Activated naive CD4-positive, alpha-beta T cell treated with anti-CD3 and anti-CD28 coated beads for 36 hours (primary cell): ENCODE results near the gene RRP1. TPM values are rescaled to one million over a fixed set of nuclear protein-coding genes. Genes with fewer than 3 reads are reported as not detected.

ENCODE experiments used
- CTCF ChIA-PET: fragments of 350-600 bp; sonication (Branson Sonifier 250); formaldehyde crosslinking; loops from one replicate; lab custom pipeline; 2021; ENCODE audit warnings: antibody characterized with exemption; lab: Charles Lee
- DNase-seq: peaks from one replicate; pipeline ENCODE4 v3.0.0-alpha.2; 2020
- H3K27ac Mint-ChIP-seq: one replicate; pipeline ENCODE4 v1.8.0; 2021; ENCODE audit warnings: mild to moderate bottlenecking, mixed read lengths
- H3K27me3 Mint-ChIP-seq: one replicate; pipeline ENCODE4 v1.8.0; 2021; ENCODE audit warnings: low read depth, mixed read lengths
- H3K36me3 Mint-ChIP-seq: one replicate; pipeline ENCODE4 v1.8.0; 2021; ENCODE audit warnings: low read depth, mixed read lengths
- H3K4me1 Mint-ChIP-seq: one replicate; pipeline ENCODE4 v1.8.0; 2021; ENCODE audit warnings: low read depth, mixed read lengths
- H3K4me3 Mint-ChIP-seq: one replicate; pipeline ENCODE4 v1.8.0; 2021; ENCODE audit warnings: mild to moderate bottlenecking, moderate library complexity, mixed read lengths
- H3K9me3 Mint-ChIP-seq: one replicate; pipeline ENCODE4 v1.8.0; 2021; ENCODE audit warnings: mixed read lengths
- intact Hi-C: fragments of 100-400 bp; cut with micrococcal nuclease; formaldehyde crosslinking; loops from one replicate; pipeline ENCODE4 v1.15.1; 2023
- total RNA-seq, 2 experiments: library from RNA; stranded (reverse); gene quantifications; one replicate each; pipeline ENCODE4 v1.2.3, GENCODE V29; 2021

The RRP1 gene
- total RNA-seq, 2 experiments from 2014 or later = 33.6 to 35.5 TPM

DNA sequence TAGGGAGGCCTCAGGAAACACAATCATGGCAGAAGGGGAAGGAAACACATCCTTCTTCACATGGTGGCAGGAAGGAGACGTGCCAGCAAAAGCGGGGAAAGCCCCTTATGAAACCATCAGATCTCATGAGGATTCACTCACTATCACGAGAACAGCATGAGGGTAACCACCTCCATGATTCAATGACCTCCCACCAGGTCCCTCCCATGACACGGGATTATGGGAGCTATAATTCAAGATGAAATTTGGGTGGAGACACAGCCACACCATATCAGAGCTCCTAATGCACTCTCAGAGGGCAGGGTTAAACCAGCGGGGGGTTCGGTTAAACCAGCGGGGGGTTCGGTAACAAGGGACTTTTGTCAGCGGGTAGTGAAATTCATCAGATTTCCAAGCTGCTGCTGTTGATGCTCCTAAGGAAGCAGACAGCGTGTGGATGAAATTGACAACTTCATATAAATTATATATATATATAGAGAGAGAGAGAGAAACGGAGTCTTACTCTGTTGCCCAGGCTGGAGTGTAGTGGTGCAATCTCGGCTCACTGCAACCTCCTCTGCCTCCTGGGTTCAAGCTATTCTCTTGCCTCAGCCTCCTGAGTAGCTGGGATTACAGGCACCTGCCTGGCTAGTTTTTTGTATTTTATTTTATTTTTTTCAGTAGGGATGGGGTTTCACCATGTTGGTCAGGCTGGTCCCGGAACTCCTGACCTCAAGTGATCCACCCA, 17.5 kb upstream of the RRP1 start:
- peaks cover 4% of the 10 kb centered on the region for H3K36me3 Mint-ChIP-seq
- H3K9me3 Mint-ChIP-seq = no peaks in the 10 kb centered on the region
- intact Hi-C loops = loop anchor here (10.0 kb wide), 1 partner anchor 1247 kb away; no protein-coding TSS in a partner anchor
- DNase-seq = no peak
- peak overlapping the region; percentile 50 for H3K27ac Mint-ChIP-seq
- no peak overlapping the region for H3K4me3 Mint-ChIP-seq
- H3K27me3 Mint-ChIP-seq = no peaks in the 10 kb centered on the region
- CTCF ChIA-PET = interaction anchor here (1.2 kb wide), 1 partner anchor 8 kb away, joined by 3 read pairs; no protein-coding TSS in a partner anchor
- H3K4me1 Mint-ChIP-seq = peaks cover 18% of the 10 kb centered on the region

DNA sequence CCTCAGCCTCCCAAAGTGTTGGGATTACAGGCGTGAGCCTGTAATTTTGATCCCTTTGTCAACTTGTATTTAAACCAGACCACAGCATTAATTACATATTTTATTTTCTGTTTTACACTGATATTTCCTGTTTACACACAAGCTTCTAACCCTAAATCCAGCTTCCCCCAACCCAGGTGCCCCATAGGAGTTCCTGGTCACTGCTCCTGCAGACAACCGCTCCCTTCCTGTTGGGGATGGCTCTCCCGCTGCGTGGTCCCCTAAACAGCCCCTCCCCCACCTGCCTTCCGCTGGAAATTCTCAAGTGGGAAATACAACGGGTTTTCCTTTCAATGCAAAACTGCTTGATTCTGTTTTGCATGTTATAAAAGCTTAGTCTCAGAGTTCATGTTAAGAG, 17.0 kb upstream of the RRP1 start:
- Mint-ChIP-seq H3K36me3 (peaks cover 4% of the 10 kb centered on the region), H3K4me3 (no peak overlapping the region), H3K27ac (no peak overlapping the region), H3K4me1 (peaks cover 19% of the 10 kb centered on the region), H3K27me3 (no peaks in the 10 kb centered on the region), H3K9me3 (no peaks in the 10 kb centered on the region)
- intact Hi-C loops = loop anchor here (10.0 kb wide), 1 partner anchor 1248 kb away; no protein-coding TSS in a partner anchor
- CTCF ChIA-PET = interaction anchor here (1.2 kb wide), 1 partner anchor 8 kb away, joined by 3 read pairs; no protein-coding TSS in a partner anchor
- no peak for DNase-seq

DNA sequence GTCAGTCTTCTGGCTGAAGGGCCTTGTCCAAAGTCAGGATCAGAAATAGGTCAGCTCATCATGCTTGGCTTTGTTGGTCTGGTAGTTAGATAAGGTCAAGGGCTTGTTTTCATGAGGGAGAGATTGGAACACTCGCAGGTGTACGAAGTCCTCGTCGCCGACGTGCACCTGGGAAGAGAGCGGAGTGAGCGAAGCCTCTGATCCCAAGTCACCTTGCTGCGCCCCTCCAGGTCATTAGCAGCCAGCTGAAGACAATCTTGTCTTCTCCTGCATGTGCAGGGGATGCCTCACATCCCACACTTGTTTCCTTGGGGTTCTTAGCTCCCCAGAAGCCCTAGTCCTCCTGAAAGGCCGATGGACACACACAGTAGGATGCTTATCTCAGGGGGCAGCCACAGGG, 15.2 kb upstream of the RRP1 start:
- no peak for DNase-seq
- Mint-ChIP-seq H3K4me1 (peaks cover 33% of the 10 kb centered on the region), H3K4me3 (no peak overlapping the region), H3K27me3 (no peaks in the 10 kb centered on the region), H3K9me3 (no peaks in the 10 kb centered on the region), H3K36me3 (peaks cover 4% of the 10 kb centered on the region), H3K27ac (no peak overlapping the region)
- CTCF ChIA-PET = interaction anchor here (0.9 kb wide), 1 partner anchor 15 kb away, joined by 3 read pairs; the partner anchor contains the start of gene RRP1
- intact Hi-C loops = loop anchor here (10.0 kb wide), 1 partner anchor 1249 kb away; no protein-coding TSS in a partner anchor

DNA sequence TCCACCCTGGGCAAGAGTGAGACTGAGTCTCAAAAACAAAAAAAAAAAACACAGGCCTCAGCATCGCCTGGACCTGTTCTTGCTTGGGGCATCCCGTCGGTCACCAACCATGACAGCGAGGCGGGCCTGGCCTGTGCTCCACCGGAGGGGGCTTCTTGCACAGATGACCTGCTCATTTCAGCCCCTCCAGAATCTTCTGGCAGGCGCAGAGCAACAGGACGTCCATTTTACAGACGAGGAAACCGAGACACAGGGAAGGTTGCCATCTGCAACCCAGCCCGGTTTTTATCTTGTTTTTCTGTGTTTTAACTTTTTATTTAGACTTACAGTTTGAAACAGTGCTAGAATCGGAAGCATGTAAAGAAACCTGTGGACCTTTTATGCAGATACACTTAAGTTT, 14.2 kb upstream of the RRP1 start:
- Mint-ChIP-seq H3K4me3 (peak overlapping the region; percentile 80), H3K27me3 (no peaks in the 10 kb centered on the region), H3K4me1 (peaks cover 36% of the 10 kb centered on the region), H3K36me3 (peaks cover 4% of the 10 kb centered on the region), H3K9me3 (no peaks in the 10 kb centered on the region), H3K27ac (peak overlapping the region; percentile 51)
- intact Hi-C loops = loop anchor here (5.0 to 10.0 kb wide), 3 partner anchors 53 to 1250 kb away; partner anchors contain the start of genes HSF2BP and RRP1B
- DNase-seq = no peak
- CTCF ChIA-PET = interaction anchor here (0.6 to 0.9 kb wide), 2 partner anchors 14 to 88 kb away, joined by 3 to 5 read pairs; partner anchors contain the start of gene RRP1

DNA sequence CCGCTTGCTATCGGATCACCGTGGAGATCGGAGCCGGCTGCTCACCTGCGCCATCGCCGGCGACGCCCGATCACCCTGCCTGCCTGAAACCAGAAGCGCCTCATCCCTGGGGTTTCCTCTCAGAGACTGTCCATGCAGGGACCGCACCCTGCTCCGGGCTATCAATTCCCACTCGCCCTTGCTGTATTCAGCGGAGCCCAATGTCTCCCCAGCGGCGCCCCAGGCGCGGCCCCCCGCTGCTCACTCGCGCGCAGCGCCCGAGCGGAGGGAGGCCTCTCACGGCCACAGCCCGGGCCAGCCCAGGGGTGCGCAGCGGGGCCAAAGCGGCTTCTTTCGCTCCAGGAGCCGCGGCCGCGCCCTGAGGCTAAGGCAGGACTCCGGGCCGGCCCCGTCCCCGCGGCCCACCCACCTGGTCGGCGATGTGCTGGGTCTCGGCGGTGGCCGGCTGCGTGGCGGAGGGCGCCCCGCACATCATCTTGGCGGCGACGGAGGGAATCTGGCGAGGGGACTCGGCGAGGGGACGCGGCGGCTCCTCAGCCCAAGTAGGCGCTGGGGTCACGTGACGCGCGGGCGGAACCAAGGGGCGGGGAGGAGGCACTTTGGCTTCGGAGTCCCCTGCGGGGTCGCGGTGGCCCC, 13.5 kb upstream of the RRP1 start, which contains the start of gene CSTB:
Gene CSTB (minus strand): TSS at position 514 of the 636 bp plus-strand sequence. CDS start 39 bp downstream, at position 475.
- Mint-ChIP-seq H3K36me3 (peaks cover 4% of the 10 kb centered on the region), H3K4me3 (peak within 1 kb of the TSS; percentile 80), H3K4me1 (peaks cover 38% of the 10 kb centered on the region), H3K27ac (peak within 1 kb of the TSS; percentile 51), H3K27me3 (no peaks in the 10 kb centered on the region), H3K9me3 (no peaks in the 10 kb centered on the region)
- intact Hi-C loops = loop anchor here (1.0 to 10.0 kb wide), 4 partner anchors 13 to 1251 kb away; partner anchors contain the start of genes HSF2BP, RRP1 and RRP1B
- CTCF ChIA-PET = no interaction called here
- peak; percentile 85 for DNase-seq

DNA sequence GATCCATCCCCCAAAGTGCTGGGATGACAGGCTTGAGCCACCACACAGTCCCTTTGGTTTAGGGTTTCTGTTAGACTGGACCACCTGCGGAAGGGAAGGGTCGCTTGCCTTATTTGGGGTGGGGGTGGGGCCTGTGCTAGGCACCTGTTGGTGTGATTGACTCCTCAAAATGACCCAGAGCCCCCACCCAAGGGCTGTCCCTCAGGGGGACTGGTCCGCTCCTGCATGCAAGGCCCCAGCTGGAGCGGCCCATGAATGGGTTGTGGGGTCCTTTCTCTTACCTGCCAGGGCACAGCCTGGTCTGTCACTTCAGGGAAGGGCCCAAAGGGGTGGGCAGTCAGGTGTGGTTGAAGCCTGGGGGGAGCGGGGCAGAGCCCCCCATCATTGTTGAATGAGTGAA, 11.4 kb upstream of the RRP1 start:
- Mint-ChIP-seq H3K4me3 (peak overlapping the region; percentile 80), H3K36me3 (peaks cover 2% of the 10 kb centered on the region), H3K9me3 (no peaks in the 10 kb centered on the region), H3K4me1 (peaks cover 45% of the 10 kb centered on the region), H3K27me3 (no peaks in the 10 kb centered on the region), H3K27ac (no peak overlapping the region)
- CTCF ChIA-PET = no interaction called here
- no peak for DNase-seq
- intact Hi-C loops = loop anchor here (5.0 to 10.0 kb wide), 3 partner anchors 56 to 1253 kb away; partner anchors contain the start of genes HSF2BP and RRP1B

DNA sequence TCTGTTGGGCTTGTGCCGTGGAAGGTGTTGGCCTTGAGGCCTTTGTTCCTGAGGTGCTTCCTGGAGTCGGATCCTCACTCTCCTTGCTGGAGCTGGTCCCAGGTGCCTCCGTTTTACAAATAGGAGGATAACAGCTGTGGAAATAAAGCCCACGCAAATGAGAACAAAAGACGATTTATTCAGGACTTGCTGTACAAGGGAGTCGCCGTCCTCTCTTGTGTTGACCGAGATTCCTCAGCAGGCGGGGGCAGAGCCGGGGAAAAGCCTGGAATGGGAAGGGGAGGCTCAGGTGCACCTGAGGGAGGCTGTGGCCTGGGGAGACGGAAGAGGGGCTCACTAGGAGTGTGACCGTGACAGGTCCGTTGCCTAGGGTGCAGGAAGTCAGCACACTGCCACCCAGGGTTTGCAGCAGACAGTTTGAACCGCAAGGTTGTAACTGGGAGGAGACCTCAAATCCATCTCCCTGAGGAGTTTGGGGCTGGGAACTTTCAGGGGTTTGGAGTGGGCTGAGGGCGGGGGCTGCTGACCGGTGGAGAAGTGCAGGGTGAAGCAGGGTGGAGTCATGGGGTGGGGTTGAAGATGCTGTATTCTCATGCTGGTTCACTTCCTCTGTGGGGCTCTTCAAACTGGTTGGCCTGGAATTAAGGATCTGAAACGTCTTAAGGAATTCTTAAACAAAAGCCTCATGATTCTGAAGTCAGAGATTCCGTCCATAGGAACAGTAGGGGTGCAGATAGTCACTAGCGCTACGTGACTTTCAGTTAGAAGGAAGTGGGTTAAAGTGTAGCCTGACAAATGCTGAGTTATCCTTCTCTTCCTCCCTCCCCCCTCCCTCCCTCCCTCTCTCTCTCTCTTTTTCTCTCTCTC, 10.7 kb upstream of the RRP1 start:
- peak; percentile 36 for DNase-seq
- H3K36me3 Mint-ChIP-seq = peaks cover 2% of the 10 kb centered on the region
- CTCF ChIA-PET = no interaction called here
- H3K27ac Mint-ChIP-seq = peak overlapping the region; percentile 7
- no peaks in the 10 kb centered on the region for H3K27me3 Mint-ChIP-seq
- intact Hi-C loops = loop anchor here (5.0 to 10.0 kb wide), 3 partner anchors 56 to 1254 kb away; partner anchors contain the start of genes HSF2BP and RRP1B
- no peaks in the 10 kb centered on the region for H3K9me3 Mint-ChIP-seq
- H3K4me1 Mint-ChIP-seq = peaks cover 53% of the 10 kb centered on the region
- peak overlapping the region; percentile 26 for H3K4me3 Mint-ChIP-seq

DNA sequence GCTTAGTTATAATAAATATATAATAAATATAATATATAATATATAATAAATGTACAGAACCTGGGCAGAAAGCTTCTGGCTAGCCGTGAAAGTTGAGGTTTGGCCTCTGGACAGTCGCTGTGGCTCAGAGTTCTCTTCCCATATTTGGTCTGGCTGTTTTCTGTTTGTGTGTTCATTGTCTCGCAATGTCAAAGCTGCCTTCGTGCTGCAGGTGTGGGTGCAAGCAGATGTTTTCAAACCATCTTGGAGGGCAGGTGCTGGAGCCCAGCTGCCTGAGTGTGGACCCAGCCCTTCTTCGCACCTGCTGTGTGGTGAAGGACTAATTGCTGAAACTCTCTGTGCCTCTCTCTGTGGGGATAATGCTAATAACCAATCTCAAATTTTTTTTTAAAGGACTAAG, 9.7 kb upstream of the RRP1 start:
- Mint-ChIP-seq H3K27me3 (no peaks in the 10 kb centered on the region), H3K27ac (no peak overlapping the region), H3K36me3 (no peaks in the 10 kb centered on the region), H3K9me3 (no peaks in the 10 kb centered on the region), H3K4me3 (no peak overlapping the region), H3K4me1 (peaks cover 52% of the 10 kb centered on the region)
- intact Hi-C loops = loop anchor here (5.0 to 10.0 kb wide), 4 partner anchors 57 to 1255 kb away; partner anchors contain the start of genes HSF2BP and RRP1B
- CTCF ChIA-PET = interaction anchor here (0.8 to 1.1 kb wide), 2 partner anchors 8 to 11 kb away, joined by 3 to 6 read pairs; partner anchors contain the start of gene RRP1
- DNase-seq = no peak

DNA sequence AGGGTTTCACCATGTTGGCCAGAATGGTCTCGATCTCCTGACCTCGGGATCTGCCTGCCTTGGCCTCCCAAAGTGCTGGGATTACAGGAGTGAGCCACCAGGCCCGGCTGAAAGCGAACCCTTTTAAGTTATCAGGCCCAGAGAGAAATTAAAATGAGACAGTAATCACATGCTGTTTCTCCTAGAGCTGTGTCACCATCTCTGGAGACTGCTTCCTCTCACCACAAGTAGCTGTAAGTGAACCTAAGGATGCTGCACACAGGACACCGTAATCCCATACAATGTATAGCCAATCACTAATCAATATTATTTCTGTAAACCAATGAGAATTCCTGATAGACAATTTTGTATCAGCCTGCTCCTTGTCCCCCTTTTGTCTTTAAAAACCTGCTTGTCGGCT, 7.5 kb upstream of the RRP1 start:
- DNase-seq = no peak
- Mint-ChIP-seq H3K36me3 (no peaks in the 10 kb centered on the region), H3K4me1 (peaks cover 43% of the 10 kb centered on the region), H3K27ac (peak overlapping the region; percentile 92), H3K9me3 (no peaks in the 10 kb centered on the region), H3K4me3 (no peak overlapping the region), H3K27me3 (no peaks in the 10 kb centered on the region)
- intact Hi-C loops = loop anchor here (5.0 kb wide), 1 partner anchor 110 kb away; no protein-coding TSS in a partner anchor
- CTCF ChIA-PET = no interaction called here

DNA sequence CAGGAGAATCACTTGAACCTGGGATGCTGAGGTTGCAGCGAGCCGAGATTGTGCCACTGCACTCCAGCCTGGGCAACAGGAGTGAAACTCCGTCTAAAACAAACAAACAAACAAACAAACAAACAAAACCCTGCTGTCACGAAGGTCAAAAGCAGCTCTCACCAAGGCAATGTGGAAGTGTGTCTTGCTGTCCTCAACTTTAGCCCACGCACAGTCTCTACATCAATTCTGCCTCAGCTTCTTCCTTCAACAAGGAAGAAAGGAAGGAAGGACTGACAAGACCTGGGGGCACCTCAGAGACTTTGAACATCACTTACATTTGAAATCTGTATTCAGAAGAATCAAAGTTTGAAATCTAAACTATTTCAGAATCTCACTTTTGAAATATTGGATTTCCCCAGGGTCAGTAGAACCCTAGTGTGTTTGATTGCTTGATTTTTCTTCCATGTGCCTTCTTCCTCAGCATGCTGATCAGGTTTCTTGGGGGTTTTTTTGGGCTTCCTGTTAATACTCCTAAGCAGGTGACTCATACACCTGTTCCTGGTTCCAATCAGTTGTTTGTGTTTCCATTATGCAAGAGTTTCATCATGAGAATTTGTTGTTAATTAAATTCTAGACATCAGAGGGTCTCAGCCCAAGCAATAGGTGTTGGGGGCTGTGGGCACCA, 6.8 kb upstream of the RRP1 start:
- intact Hi-C loops = loop anchor here (5.0 kb wide), 1 partner anchor 110 kb away; no protein-coding TSS in a partner anchor
- Mint-ChIP-seq H3K36me3 (no peaks in the 10 kb centered on the region), H3K27me3 (no peaks in the 10 kb centered on the region), H3K4me3 (peak overlapping the region; percentile 2), H3K4me1 (peaks cover 41% of the 10 kb centered on the region), H3K9me3 (no peaks in the 10 kb centered on the region), H3K27ac (peak overlapping the region; percentile 92)
- CTCF ChIA-PET = no interaction called here
- DNase-seq = peak; percentile 45
